Measurements from ENCODE around the gene IFITM5.
"Not testable (repeated sequence)": the region's sequence is repeated elsewhere in the genome, so short reads cannot be mapped to it uniquely, and the experiment has no call there.

The IFITM5 gene

DNA sequence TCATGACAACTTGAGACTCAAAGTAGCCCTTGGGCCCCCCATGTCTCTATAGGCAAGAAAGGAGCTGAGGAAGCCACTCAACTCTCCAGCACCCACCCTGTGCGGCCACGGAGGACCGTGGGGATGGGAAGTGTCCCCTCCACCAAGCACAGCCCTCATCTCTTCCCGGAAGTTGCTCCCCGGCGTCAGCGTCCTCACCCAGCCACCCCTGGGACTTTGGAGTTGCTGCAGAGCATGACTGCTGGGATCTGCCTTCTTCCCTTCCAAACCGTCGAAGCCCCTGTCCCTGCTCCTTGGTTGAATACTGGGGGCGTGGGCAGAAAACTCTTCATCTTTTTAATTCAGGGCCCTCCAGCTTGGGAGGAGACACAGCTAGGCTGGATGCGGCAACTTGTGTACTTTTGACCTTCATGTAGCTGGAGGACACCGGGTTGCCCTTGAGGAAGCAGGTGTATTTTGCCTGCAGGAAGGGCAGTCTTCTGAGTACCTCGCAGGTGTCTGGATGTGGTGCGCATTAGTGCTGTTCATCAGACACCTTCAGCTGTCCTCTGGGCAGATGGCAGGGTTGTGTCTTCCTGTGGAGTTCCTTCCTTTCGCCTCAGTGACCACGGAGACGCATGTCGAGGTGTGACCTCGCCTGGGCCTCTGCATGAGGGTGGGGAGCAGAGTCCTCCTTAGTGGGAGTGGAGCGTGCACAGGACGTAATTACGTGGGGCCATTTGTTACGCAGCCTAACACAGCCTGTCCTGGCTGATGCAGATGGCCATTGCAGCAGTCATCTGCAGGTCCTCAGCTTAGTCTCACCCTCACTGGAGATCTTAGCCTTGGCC lies 33.5 kb upstream of the IFITM5 start:
- in situ Hi-C loops (cut with HindIII; ENCODE audit: low pct_ligation_motif_present, low sequenced_read_pairs) = no loop called here
- TF ChIP-seq, protein P1, sequence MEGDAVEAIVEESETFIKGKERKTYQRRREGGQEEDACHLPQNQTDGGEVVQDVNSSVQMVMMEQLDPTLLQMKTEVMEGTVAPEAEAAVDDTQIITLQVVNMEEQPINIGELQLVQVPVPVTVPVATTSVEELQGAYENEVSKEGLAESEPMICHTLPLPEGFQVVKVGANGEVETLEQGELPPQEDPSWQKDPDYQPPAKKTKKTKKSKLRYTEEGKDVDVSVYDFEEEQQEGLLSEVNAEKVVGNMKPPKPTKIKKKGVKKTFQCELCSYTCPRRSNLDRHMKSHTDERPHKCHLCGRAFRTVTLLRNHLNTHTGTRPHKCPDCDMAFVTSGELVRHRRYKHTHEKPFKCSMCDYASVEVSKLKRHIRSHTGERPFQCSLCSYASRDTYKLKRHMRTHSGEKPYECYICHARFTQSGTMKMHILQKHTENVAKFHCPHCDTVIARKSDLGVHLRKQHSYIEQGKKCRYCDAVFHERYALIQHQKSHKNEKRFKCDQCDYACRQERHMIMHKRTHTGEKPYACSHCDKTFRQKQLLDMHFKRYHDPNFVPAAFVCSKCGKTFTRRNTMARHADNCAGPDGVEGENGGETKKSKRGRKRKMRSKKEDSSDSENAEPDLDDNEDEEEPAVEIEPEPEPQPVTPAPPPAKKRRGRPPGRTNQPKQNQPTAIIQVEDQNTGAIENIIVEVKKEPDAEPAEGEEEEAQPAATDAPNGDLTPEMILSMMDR (IDR thresholded peaks at IDR 0.05; ENCODE audit: low read depth, low read length, missing control alignments) = no peak
- no peak for DNase-seq
- H3K4me3 ChIP-seq (ENCODE audit: low read depth, low read length) = no peak overlapping the region
- H3K36me3 ChIP-seq (replicated peaks) = no peaks in the 10 kb centered on the region
- no peaks in the 10 kb centered on the region for H3K27me3 ChIP-seq (replicated peaks)
- H3K27ac ChIP-seq = no peak overlapping the region

DNA sequence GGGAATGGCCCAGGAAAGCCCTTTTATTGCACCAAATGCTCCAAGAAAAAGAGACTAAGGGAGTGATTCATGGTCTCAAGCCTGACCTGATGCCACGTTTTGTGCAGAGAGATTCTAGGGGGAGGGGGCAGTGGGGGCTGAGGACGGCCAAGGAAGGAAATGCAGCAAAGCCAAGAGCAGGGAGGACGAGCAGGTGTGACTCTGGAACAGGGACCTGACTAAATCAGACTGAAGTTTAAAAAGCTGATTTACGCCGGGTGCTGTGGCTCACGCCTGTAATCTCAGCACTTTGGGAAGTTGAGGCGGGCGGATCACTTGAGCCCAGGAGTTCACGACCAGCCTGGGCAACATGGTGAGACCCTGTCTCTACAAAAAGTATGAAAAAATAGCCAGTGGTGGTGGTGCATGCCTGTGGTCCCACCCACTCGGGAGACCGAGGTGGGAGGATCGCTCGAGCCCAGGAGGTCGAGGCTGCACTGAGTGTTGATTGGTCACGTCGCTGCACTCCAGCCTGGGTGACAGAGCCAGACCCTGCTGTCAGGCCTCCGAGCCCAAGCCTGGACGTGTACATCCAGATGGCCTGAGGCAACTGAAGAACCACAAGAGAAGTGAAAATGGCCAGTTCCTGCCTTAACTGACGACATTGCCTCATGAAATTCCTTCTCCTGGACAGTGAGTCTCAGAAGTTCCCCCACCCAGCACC lies 32.2 kb upstream of the IFITM5 start:
- H3K36me3 ChIP-seq (replicated peaks) = no peaks in the 10 kb centered on the region
- TF ChIP-seq, protein P1 (IDR thresholded peaks at IDR 0.05; ENCODE audit: low read depth, low read length, missing control alignments) = no peak
- H3K27me3 ChIP-seq (replicated peaks) = no peaks in the 10 kb centered on the region
- H3K27ac ChIP-seq = no peak overlapping the region
- DNase-seq = no peak
- H3K4me3 ChIP-seq (ENCODE audit: low read depth, low read length) = no peak overlapping the region
- in situ Hi-C loops (cut with HindIII; ENCODE audit: low pct_ligation_motif_present, low sequenced_read_pairs) = no loop called here

DNA sequence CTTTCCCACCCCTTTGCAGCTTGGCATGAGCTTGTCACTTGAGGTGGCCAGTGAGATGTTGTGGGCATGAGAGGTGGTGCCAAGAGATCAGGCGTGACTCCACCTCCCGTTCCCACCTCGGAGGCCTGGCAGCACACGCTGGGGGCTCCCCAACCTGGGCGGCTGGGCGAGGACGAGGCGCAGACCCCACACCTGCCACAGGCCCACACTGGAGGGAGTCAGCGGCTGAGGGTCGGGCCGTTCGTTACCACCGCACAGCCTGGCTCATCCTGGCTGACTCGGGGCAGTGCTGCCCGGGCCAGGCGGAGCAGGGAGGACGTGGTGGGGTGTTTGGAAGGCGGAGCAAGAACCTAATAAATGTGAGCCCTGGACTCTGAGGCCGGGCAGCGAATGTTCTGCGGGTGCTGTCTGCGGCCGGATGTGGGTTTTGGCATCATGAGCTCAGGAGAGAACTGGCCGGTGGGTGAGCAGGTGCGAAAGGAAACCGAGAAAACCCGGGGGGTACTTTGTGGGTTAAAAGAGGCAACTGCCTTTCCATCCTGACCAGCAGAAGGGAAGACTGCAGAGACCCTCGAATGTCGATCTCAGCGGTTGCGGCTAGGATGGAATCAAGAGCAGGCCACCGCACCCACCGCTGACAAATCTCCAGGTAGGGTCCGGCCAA lies 31.5 kb upstream of the IFITM5 start:
- no peak for DNase-seq
- TF ChIP-seq, protein P1 (IDR thresholded peaks at IDR 0.05; ENCODE audit: low read depth, low read length, missing control alignments) = no peak
- Histone ChIP-seq H3K27me3 (replicated peaks) (no peaks in the 10 kb centered on the region), H3K27ac (no peak overlapping the region), H3K4me3 (ENCODE audit: low read depth, low read length) (no peak overlapping the region), H3K36me3 (replicated peaks) (no peaks in the 10 kb centered on the region)
- in situ Hi-C loops (cut with HindIII; ENCODE audit: low pct_ligation_motif_present, low sequenced_read_pairs) = no loop called here

DNA sequence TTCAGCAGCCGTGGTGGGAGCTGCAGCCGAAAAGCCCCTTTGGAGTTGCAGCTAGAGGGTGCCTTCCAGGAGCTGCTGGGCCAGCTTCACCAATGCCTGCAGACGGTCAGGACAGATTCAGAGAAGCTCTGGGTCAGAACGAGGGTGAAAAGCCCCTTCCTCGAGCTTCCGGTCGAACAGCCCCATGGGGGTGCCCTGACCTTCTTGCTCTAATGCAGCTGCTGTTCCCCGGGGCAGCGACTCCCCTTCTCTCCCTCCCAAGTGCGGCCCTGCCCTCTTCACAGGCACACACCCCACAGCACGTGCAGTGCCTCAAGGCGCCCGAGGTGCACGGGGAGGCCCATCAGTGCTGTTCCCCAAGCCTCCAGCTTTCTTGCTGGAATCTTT lies 31.0 kb upstream of the IFITM5 start:
- H3K4me3 ChIP-seq (ENCODE audit: low read depth, low read length) = no peak overlapping the region
- in situ Hi-C loops (cut with HindIII; ENCODE audit: low pct_ligation_motif_present, low sequenced_read_pairs) = no loop called here
- H3K27ac ChIP-seq = no peak overlapping the region
- TF ChIP-seq, protein P1 (IDR thresholded peaks at IDR 0.05; ENCODE audit: low read depth, low read length, missing control alignments) = no peak
- no peaks in the 10 kb centered on the region for H3K27me3 ChIP-seq (replicated peaks)
- H3K36me3 ChIP-seq (replicated peaks) = no peaks in the 10 kb centered on the region
- no peak for DNase-seq

DNA sequence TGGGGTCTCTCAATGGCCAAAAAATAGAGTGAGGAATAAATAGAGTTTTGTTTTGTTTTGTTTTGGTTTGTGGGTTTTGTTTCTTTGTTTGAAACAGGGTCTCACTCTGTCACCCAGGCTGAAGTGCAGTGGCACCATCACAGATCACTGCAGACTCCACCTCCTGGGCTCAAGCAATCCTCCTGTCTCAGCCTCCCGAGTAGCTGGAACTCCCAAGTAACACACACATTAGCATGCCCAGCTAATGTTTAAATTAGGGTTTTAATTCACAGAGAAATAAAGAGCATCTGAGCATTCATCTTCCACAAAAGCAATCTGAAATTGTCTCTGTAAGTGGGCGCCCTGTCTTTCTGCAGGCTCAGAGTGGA lies 30.5 kb upstream of the IFITM5 start:
- H3K27me3 ChIP-seq (replicated peaks) = no peaks in the 10 kb centered on the region
- no peak overlapping the region for H3K4me3 ChIP-seq (ENCODE audit: low read depth, low read length)
- TF ChIP-seq, protein P1 (IDR thresholded peaks at IDR 0.05; ENCODE audit: low read depth, low read length, missing control alignments) = no peak
- no peak overlapping the region for H3K27ac ChIP-seq
- in situ Hi-C loops (cut with HindIII; ENCODE audit: low pct_ligation_motif_present, low sequenced_read_pairs) = no loop called here
- no peak for DNase-seq
- no peaks in the 10 kb centered on the region for H3K36me3 ChIP-seq (replicated peaks)

DNA sequence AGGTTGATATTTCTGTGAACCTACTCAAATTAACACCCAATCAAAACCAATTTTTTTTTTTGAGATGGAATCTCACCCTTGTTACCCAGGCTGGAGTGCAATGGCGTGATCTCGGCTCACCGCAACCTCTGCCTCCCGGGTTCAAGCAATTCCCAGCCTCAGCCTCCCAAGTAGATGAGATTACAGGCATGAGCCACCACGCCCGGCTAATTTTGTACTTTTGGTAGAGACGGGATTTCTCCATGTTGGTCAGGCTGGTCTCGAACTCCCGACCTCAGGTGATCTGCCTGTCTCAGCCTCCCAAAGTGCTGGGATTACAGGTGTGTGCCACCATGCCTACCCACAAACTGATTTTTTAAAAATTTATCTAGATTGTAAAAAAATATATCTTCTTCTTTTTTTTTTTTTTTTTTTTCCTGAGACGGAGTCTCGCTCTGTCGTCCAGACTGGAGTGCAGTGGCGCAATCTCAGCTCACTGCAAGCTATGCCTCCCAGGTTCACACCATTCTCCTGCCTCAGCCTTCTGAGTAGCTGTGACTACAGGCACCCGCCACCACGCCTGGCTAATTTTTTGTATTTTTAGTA lies 29.3 kb upstream of the IFITM5 start:
- H3K27ac ChIP-seq; DNase-seq; H3K36me3 ChIP-seq (replicated peaks); in situ Hi-C loops (cut with HindIII; ENCODE audit: low pct_ligation_motif_present, low sequenced_read_pairs); H3K4me3 ChIP-seq (ENCODE audit: low read depth, low read length); H3K27me3 ChIP-seq (replicated peaks): not testable (repeated sequence)
